ENCODE measurements around the gene JMJD7.

DNA sequence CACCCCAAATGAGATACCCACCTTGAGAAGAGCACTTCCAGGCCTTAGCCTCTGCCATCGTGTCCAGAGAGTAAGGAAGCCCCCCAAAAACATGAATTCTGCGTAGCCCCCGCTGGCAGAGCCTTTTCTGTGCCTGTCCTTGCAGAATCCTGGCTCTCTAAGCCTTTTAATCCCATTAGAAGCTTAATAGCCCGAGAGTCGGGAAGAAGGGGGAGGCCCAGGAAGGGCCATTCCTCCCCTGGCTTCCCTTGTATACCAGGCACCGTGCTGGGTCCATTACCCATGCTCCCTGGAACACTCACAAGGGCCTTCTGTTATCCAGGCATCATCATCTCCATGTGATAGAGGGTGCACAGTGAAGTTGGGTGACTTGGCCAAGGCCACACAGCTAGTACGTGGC is 58.8 kb downstream of the JMJD7 start:
- TF ChIP-seq, protein P1, sequence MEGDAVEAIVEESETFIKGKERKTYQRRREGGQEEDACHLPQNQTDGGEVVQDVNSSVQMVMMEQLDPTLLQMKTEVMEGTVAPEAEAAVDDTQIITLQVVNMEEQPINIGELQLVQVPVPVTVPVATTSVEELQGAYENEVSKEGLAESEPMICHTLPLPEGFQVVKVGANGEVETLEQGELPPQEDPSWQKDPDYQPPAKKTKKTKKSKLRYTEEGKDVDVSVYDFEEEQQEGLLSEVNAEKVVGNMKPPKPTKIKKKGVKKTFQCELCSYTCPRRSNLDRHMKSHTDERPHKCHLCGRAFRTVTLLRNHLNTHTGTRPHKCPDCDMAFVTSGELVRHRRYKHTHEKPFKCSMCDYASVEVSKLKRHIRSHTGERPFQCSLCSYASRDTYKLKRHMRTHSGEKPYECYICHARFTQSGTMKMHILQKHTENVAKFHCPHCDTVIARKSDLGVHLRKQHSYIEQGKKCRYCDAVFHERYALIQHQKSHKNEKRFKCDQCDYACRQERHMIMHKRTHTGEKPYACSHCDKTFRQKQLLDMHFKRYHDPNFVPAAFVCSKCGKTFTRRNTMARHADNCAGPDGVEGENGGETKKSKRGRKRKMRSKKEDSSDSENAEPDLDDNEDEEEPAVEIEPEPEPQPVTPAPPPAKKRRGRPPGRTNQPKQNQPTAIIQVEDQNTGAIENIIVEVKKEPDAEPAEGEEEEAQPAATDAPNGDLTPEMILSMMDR (IDR thresholded peaks at IDR 0.05), result no peak
- no peak for TF ChIP-seq POLR2A (IDR thresholded peaks at IDR 0.05)
